Ascending aorta (tissue), 2 donors: ENCODE data around the gene NFAM1. TPM values are rescaled to one million over a fixed set of nuclear protein-coding genes. Genes with fewer than 3 reads are reported as not detected.

ENCODE experiments used
- DNase-seq, 2 donors: peaks; one replicate each; pipeline ENCODE4 v3.0.0-alpha.2; 2019; ENCODE audit warnings: low spot score in 2 of 2
- H3K27ac ChIP-seq, 2 donors: fragments of 200-600 bp; sonication (generic); one replicate each; pipeline ENCODE4 v1.5.1; 2016 to 2017; ENCODE audit warnings: mild to moderate bottlenecking in 1 of 2
- H3K27me3 ChIP-seq: fragments of 200-600 bp; sonication (generic); one replicate; pipeline ENCODE4 v1.5.1; 2017
- H3K36me3 ChIP-seq, 2 donors: fragments of 200-600 bp; sonication (generic); one replicate each; pipeline ENCODE4 v1.5.1; 2016
- H3K4me1 ChIP-seq, 2 donors: fragments of 200-600 bp; sonication (generic); one replicate each; pipeline ENCODE4 v1.5.1; 2016 to 2017; ENCODE audit warnings: mild to moderate bottlenecking in 1 of 2
- H3K4me3 ChIP-seq, 2 donors: fragments of 200-600 bp; sonication (generic); one replicate each; pipeline ENCODE4 v1.5.1; 2016 to 2017; ENCODE audit warnings: mild to moderate bottlenecking in 1 of 2
- H3K9me3 ChIP-seq, 2 donors: fragments of 200-600 bp; sonication (generic); one replicate each; pipeline ENCODE4 v1.5.1; 2016
- intact Hi-C: fragments of 100-400 bp; cut with DNase I; formaldehyde crosslinking; loops from one replicate; pipeline ENCODE4 v1.15.1; 2023
- total RNA-seq: library from RNA; depleted of rRNA; stranded (reverse); fragments of >200 nt; gene quantifications from one replicate; pipeline ENCODE4 v1.1.0, GENCODE V29; 2016
- TF ChIP-seq, protein P1 (sequence below), 3 experiments: fragments of 200-600 bp in 2 of 3; fragments of 450-650 bp in 1 of 3; sonication (generic) in 2 of 3; IDR thresholded peaks; one replicate each; pipeline ENCODE4 v1.5.1; 2016 to 2019; ENCODE audit warnings: antibody characterized with exemption in 3 of 3, mild to moderate bottlenecking in 1 of 3, moderate library complexity in 1 of 3

The NFAM1 gene
- total RNA-seq, 1 donor from 2014 or later: 1.5 TPM

GRCh38 chr22:42397332-42398249 lies 34.6 kb downstream of the NFAM1 start:
- peak; percentile 33 to 78 for DNase-seq
- H3K4me3 ChIP-seq: no peak overlapping the region
- TF ChIP-seq, protein P1, sequence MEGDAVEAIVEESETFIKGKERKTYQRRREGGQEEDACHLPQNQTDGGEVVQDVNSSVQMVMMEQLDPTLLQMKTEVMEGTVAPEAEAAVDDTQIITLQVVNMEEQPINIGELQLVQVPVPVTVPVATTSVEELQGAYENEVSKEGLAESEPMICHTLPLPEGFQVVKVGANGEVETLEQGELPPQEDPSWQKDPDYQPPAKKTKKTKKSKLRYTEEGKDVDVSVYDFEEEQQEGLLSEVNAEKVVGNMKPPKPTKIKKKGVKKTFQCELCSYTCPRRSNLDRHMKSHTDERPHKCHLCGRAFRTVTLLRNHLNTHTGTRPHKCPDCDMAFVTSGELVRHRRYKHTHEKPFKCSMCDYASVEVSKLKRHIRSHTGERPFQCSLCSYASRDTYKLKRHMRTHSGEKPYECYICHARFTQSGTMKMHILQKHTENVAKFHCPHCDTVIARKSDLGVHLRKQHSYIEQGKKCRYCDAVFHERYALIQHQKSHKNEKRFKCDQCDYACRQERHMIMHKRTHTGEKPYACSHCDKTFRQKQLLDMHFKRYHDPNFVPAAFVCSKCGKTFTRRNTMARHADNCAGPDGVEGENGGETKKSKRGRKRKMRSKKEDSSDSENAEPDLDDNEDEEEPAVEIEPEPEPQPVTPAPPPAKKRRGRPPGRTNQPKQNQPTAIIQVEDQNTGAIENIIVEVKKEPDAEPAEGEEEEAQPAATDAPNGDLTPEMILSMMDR (IDR thresholded peaks at IDR 0.05): no peak
- H3K27ac ChIP-seq: peak overlapping the region; percentile 19 to 20
- H3K27me3 ChIP-seq: no peaks in the 10 kb centered on the region
- intact Hi-C loops: no loop called here
- H3K4me1 ChIP-seq: no peaks in the 10 kb centered on the region
- H3K36me3 ChIP-seq: no peaks in the 10 kb centered on the region
- no peaks in the 10 kb centered on the region for H3K9me3 ChIP-seq

GRCh38 chr22:42396621-42397331 lies 35.4 kb downstream of the NFAM1 start:
- Histone ChIP-seq H3K27ac (peak overlapping the region; percentile 19 to 20), H3K9me3 (no peaks in the 10 kb centered on the region), H3K36me3 (no peaks in the 10 kb centered on the region), H3K27me3 (no peaks in the 10 kb centered on the region), H3K4me3 (no peak overlapping the region), H3K4me1 (no peaks in the 10 kb centered on the region)
- DNase-seq: peak in 1 of 2 donors; percentile 30
- TF ChIP-seq, protein P1 (IDR thresholded peaks at IDR 0.05): peak in 1 of 3 experiments; percentile 9
- intact Hi-C loops: no loop called here

- TF ChIP-seq, protein P1 (IDR thresholded peaks at IDR 0.05): no peak
- H3K36me3 ChIP-seq: no peaks in the 10 kb centered on the region
- DNase-seq: no peak
- H3K27ac ChIP-seq: no peak overlapping the region
- H3K4me3 ChIP-seq: no peak overlapping the region
- H3K27me3 ChIP-seq: no peaks in the 10 kb centered on the region
- no peaks in the 10 kb centered on the region for H3K4me1 ChIP-seq
- intact Hi-C loops: no loop called here
- no peaks in the 10 kb centered on the region for H3K9me3 ChIP-seq
Measured at GRCh38 chr22:42389143-42389542, 43.1 kb downstream of the NFAM1 start.

GRCh38 chr22:42388130-42388797 lies 43.9 kb downstream of the NFAM1 start:
- no peak for DNase-seq
- Histone ChIP-seq H3K9me3 (no peaks in the 10 kb centered on the region), H3K36me3 (no peaks in the 10 kb centered on the region), H3K27ac (no peak overlapping the region), H3K4me3 (no peak overlapping the region), H3K4me1 (no peaks in the 10 kb centered on the region), H3K27me3 (no peaks in the 10 kb centered on the region)
- TF ChIP-seq, protein P1 (IDR thresholded peaks at IDR 0.05): no peak
- intact Hi-C loops: no loop called here

GRCh38 chr22:42387631-42388030 lies 44.6 kb downstream of the NFAM1 start:
- H3K4me3 ChIP-seq: no peak overlapping the region
- TF ChIP-seq, protein P1 (IDR thresholded peaks at IDR 0.05): no peak
- H3K36me3 ChIP-seq: no peaks in the 10 kb centered on the region
- intact Hi-C loops: no loop called here
- no peaks in the 10 kb centered on the region for H3K9me3 ChIP-seq
- no peaks in the 10 kb centered on the region for H3K27me3 ChIP-seq
- H3K27ac ChIP-seq: no peak overlapping the region
- no peak for DNase-seq
- no peaks in the 10 kb centered on the region for H3K4me1 ChIP-seq
